GM13976 (cell line): Measurements from ENCODE around the gene GRPR.
A peak's percentile ranks its signal among the peaks of the same experiment; 100 is the strongest.

ENCODE experiments used
- DNase-seq: peaks from one replicate; pipeline ENCODE4 v3.0.0; 2012; ENCODE audit warnings: low spot score
- in situ Hi-C: fragments of 300-500 bp; cut with MboI; formaldehyde crosslinking; loops from one replicate; pipeline ENCODE4 v1.12.0; 2022; ENCODE audit warnings: low sequenced_read_pairs, mixed read lengths, inconsistent platforms; ENCODE audit not compliant: unreplicated experiment
- TF ChIP-seq, protein P1 (sequence below): IDR thresholded peaks from 2 replicates; pipeline ENCODE4 v1.5.1; 2012; ENCODE audit warnings: borderline replicate concordance, mild to moderate bottlenecking; ENCODE audit not compliant: insufficient read depth; ENCODE audit errors: extremely low read depth, missing control alignments, control extremely low read depth

Gene GRPR

DNA sequence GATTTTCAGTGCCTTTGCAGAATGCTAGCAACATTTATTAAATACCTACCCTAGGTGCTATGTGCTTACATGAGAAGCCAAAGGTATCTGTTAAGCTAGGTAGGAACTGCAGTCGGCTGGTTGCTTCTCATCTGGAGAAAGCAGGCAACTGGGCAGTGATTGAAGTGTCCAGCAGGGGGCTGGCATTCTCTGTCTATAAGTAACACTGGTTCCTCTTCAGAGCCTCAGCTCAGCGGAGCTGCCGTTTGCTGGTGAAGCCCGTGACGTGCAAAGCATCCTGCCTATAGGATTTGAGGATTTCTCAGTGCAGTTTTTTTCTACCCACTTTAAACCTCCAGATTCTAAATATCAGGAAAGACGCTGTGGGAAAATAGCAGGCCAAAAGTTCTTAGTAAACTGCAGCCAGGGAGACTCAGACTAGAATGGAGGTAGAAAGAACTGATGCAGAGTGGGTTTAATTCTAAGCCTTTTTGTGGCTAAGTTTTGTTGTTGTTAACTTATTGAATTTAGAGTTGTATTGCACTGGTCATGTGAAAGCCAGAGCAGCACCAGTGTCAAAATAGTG lies at the start of gene GRPR:
TSS of gene GRPR (plus strand) at position 344 of the 565 bp plus-strand sequence. CDS start 389 bp downstream, outside the sequence.
- peak; percentile 41 for DNase-seq
- TF ChIP-seq, protein P1, sequence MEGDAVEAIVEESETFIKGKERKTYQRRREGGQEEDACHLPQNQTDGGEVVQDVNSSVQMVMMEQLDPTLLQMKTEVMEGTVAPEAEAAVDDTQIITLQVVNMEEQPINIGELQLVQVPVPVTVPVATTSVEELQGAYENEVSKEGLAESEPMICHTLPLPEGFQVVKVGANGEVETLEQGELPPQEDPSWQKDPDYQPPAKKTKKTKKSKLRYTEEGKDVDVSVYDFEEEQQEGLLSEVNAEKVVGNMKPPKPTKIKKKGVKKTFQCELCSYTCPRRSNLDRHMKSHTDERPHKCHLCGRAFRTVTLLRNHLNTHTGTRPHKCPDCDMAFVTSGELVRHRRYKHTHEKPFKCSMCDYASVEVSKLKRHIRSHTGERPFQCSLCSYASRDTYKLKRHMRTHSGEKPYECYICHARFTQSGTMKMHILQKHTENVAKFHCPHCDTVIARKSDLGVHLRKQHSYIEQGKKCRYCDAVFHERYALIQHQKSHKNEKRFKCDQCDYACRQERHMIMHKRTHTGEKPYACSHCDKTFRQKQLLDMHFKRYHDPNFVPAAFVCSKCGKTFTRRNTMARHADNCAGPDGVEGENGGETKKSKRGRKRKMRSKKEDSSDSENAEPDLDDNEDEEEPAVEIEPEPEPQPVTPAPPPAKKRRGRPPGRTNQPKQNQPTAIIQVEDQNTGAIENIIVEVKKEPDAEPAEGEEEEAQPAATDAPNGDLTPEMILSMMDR = peak; percentile 62
- in situ Hi-C loops = no loop called here

DNA sequence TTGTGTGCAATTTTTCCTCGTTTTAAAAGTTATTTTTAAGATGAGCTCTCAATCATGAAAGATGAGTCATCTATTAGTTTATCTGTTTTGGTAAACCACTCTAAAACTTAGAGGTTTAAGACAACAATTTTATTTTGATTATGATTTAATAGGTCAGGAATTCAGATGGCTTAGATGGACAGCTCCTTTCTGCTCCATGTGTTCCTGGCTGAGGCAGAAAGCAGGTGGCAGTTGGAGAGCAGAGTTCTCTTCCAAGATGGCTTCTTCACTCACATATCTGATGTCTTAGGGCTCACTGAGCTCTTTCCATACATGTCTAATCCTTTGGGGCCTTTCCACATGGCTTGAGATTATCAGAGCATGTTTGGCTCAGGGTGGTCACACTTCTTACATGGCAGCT lies 48.3 kb upstream of the GRPR start:
- in situ Hi-C loops = no loop called here
- TF ChIP-seq, protein P1 = no peak

DNA sequence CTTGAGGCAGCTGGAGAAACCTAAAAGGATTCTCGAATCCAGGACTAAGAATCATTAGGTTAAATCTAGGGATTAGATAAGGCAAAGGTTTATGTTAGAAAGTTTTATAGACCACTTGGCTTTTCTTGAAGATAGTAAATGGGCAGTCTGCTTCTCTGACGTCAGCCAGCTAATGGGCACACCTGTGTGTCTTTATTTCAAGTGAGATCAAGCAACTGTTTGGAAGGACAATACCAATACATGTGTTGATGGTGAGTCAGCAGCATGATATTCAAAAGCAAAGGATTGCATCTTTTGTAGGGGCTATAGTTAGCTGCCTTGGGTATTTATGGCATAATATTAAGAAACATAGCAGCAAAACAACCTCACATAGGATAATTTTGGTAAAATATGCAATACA lies 46.5 kb upstream of the GRPR start:
- in situ Hi-C loops = no loop called here
- TF ChIP-seq, protein P1 = no peak
- DNase-seq = no peak

More for the DNA sequence above, 48.3 kb upstream of the GRPR start:
- no peak for DNase-seq

DNA sequence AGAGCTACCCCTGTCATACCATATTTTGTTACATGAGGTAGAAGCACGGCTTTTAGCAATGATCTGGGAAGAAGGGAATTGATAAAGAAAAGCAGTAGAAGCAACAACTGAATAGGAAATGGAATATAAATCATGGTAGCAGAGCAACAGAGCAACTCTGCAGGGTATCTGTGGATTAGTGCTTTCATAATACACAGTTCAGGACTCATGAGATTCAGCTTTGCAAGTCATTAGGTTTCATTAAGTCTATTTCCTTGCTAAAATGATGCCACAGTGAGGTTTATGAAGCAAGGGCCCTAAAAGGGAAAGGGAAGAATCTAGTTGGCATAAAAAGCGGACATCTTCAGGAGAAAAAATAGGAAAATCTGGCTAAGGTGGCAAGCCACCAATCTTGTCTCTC lies 45.6 kb upstream of the GRPR start:
- TF ChIP-seq, protein P1 = no peak
- in situ Hi-C loops = no loop called here
- DNase-seq = no peak

DNA sequence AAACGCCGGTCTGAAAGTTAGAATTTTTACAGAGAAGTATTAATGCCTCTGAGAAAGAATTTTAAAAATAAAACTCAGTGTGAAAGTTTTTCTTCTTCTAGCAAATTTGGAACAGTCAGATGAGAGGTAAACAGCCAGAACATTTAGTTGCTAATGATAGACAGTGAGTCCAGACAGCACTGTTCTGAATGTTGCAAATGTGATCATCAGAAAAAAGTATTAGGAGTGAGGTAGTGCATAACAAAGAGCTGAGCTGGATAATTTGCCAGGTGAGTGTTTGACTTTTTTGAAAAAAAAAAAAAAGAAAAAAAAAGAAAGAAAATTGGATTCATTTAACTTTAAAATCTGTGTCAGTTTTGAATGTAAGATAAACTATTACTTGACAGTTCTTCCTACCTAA lies 42.0 kb upstream of the GRPR start:
- TF ChIP-seq, protein P1 = no peak
- no peak for DNase-seq
- in situ Hi-C loops = no loop called here

DNA sequence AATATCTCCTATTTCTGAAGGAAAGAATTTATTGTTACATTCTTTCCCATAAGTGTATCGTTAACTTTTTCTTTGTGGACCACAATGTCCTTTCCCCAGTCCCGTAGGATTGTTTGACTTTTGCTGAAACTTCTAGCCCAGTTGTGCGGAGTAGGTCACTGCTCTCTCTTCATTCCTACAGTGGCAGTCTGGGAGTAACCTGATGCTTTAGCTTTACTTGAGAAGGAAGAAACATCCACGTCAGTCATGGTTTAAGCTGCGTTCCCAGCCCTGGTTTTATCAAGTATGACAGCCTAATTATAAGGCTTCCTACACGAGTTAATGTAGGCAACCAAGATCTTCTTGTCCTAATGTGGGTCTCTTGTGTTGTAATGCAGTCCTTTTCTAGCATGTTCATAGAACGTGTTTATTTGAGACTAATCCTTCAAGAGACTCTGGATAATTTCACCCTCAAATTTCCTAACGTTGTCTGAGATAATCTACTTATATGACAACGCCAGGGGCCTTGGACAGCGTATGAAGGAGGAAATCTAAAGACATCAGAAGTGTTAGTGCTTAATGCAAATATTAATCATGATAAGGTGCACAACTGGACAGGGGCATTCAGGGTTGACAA lies 40.8 kb upstream of the GRPR start:
- DNase-seq = no peak
- in situ Hi-C loops = no loop called here
- TF ChIP-seq, protein P1 = no peak
